Measurements from ENCODE around the gene RIPK3.

The RIPK3 gene

GRCh38 chr14:24296341-24297157 is 43.2 kb downstream of the RIPK3 start:
- no peak overlapping the region for H3K4me3 Mint-ChIP-seq
- H3K9me3 Mint-ChIP-seq = no peaks in the 10 kb centered on the region
- H3K36me3 Mint-ChIP-seq = peaks cover 37% of the 10 kb centered on the region
- H3K4me1 Mint-ChIP-seq = peaks cover 49% of the 10 kb centered on the region
- no peaks in the 10 kb centered on the region for H3K27me3 Mint-ChIP-seq
- ATAC-seq = peak; percentile 79
- H3K27ac Mint-ChIP-seq = peak overlapping the region; percentile 68

- Mint-ChIP-seq H3K36me3 (peaks cover 57% of the 10 kb centered on the region), H3K4me1 (peaks cover 53% of the 10 kb centered on the region), H3K27me3 (no peaks in the 10 kb centered on the region), H3K9me3 (no peaks in the 10 kb centered on the region), H3K4me3 (no peak overlapping the region), H3K27ac (no peak overlapping the region)
- ATAC-seq = no peak
Observed at GRCh38 chr14:24293525-24293924, 46.3 kb downstream of the RIPK3 start.

- no peak overlapping the region for H3K4me3 Mint-ChIP-seq
- no peaks in the 10 kb centered on the region for H3K27me3 Mint-ChIP-seq
- H3K36me3 Mint-ChIP-seq = peaks cover 57% of the 10 kb centered on the region
- ATAC-seq = no peak
- no peaks in the 10 kb centered on the region for H3K9me3 Mint-ChIP-seq
- no peak overlapping the region for H3K27ac Mint-ChIP-seq
- peaks cover 54% of the 10 kb centered on the region for H3K4me1 Mint-ChIP-seq
Observed at GRCh38 chr14:24292118-24292807, 47.5 kb downstream of the RIPK3 start.

- Mint-ChIP-seq H3K4me3 (no peak overlapping the region), H3K27ac (no peak overlapping the region), H3K36me3 (peaks cover 55% of the 10 kb centered on the region)
Observed at GRCh38 chr14:24291446-24292117, 48.2 kb downstream of the RIPK3 start.

GRCh38 chr14:24290746-24291145 is 49.0 kb downstream of the RIPK3 start:
- H3K9me3 Mint-ChIP-seq = no peaks in the 10 kb centered on the region
- no peak for ATAC-seq
- H3K27me3 Mint-ChIP-seq = no peaks in the 10 kb centered on the region
- H3K4me3 Mint-ChIP-seq = no peak overlapping the region
- H3K36me3 Mint-ChIP-seq = peaks cover 46% of the 10 kb centered on the region
- H3K4me1 Mint-ChIP-seq = peaks cover 40% of the 10 kb centered on the region
- no peak overlapping the region for H3K27ac Mint-ChIP-seq

More at GRCh38 chr14:24291446-24292117, 48.2 kb downstream of the RIPK3 start:
- ATAC-seq = no peak
- Mint-ChIP-seq H3K9me3 (no peaks in the 10 kb centered on the region), H3K27me3 (no peaks in the 10 kb centered on the region), H3K4me1 (peaks cover 48% of the 10 kb centered on the region)

GRCh38 chr14:24289649-24290280 is 50.0 kb downstream of the RIPK3 start:
- Mint-ChIP-seq H3K4me3 (peak overlapping the region; percentile 52), H3K4me1 (peaks cover 43% of the 10 kb centered on the region), H3K27ac (no peak overlapping the region), H3K27me3 (no peaks in the 10 kb centered on the region), H3K9me3 (no peaks in the 10 kb centered on the region), H3K36me3 (peaks cover 39% of the 10 kb centered on the region)
- peak; percentile 98 for ATAC-seq

GRCh38 chr14:24286996-24287395 is 52.8 kb downstream of the RIPK3 start:
- H3K36me3 Mint-ChIP-seq = peaks cover 27% of the 10 kb centered on the region
- peaks cover 58% of the 10 kb centered on the region for H3K4me1 Mint-ChIP-seq
- no peak overlapping the region for H3K27ac Mint-ChIP-seq
- H3K4me3 Mint-ChIP-seq = no peak overlapping the region
- ATAC-seq = no peak
- no peaks in the 10 kb centered on the region for H3K27me3 Mint-ChIP-seq
- no peaks in the 10 kb centered on the region for H3K9me3 Mint-ChIP-seq

Data from stimulated activated memory B cell treated with anti-CD40 and anti-IgM and Interleukin-4, amounts not matched to agents 10 μg/mL and 1 μg/mL and 100 μg/mL, for 72 hours (primary cell).